Measurements from ENCODE around the gene PCP4L1. TPM values are rescaled to one million over a fixed set of nuclear protein-coding genes. Genes with fewer than 3 reads are reported as not detected.
"Not testable (repeated sequence)": the region's sequence is repeated elsewhere in the genome, so short reads cannot be mapped to it uniquely, and the experiment has no call there.

Gene PCP4L1
- total and polyA plus RNA-seq, 4 donors, result 0.69 to 1.2 TPM; not detected in 2

- H3K4me3 ChIP-seq (ENCODE audit: low read length in 2 of 2); H3K27ac ChIP-seq (ENCODE audit: low read depth in 1 of 2, low read length in 2 of 2); H3K27me3 ChIP-seq (ENCODE audit: control insufficient read depth in 1 of 2, insufficient read depth in 2 of 2, low read length in 1 of 2); H3K36me3 ChIP-seq (ENCODE audit: control insufficient read depth in 1 of 2, insufficient read depth in 2 of 2, low read length in 1 of 2); DNase-seq; H3K9me3 ChIP-seq (ENCODE audit: control insufficient read depth, low read length); H3K4me1 ChIP-seq (ENCODE audit: control insufficient read depth in 1 of 2, insufficient read depth in 2 of 2, low read length in 2 of 2); ATAC-seq (ENCODE audit: low FRiP score); intact Hi-C loops (cut with DNase I): not testable (repeated sequence)
- 94 to 95% methylated on average over 5 of the region's 5 CpGs for WGBS, 2 donors
Observed at GRCh38 chr1:161257109-161257508, 1.4 kb upstream of the PCP4L1 start.

GRCh38 chr1:161259345-161259702 lies 779 bp downstream of the PCP4L1 start:
- peaks cover 0 to 5% of the 10 kb centered on the region in 2 donors for H3K27me3 ChIP-seq (ENCODE audit: control insufficient read depth in 1 of 2, insufficient read depth in 2 of 2, low read length in 1 of 2)
- intact Hi-C loops (cut with DNase I), result no loop called here
- H3K4me1 ChIP-seq (ENCODE audit: control insufficient read depth in 1 of 2, insufficient read depth in 2 of 2, low read length in 2 of 2), result no peaks in the 10 kb centered on the region
- H3K4me3 ChIP-seq (ENCODE audit: low read length in 2 of 2), result no peak overlapping the region
- ATAC-seq (ENCODE audit: low FRiP score) (no peak), DNase-seq (no peak)
- peaks cover 7% of the 10 kb centered on the region for H3K9me3 ChIP-seq (ENCODE audit: control insufficient read depth, low read length)
- no peak overlapping the region for H3K27ac ChIP-seq (ENCODE audit: low read depth in 1 of 2, low read length in 2 of 2)
- WGBS, 2 donors, result 34 to 38% methylated on average over 6 of the region's 6 CpGs
- no peaks in the 10 kb centered on the region for H3K36me3 ChIP-seq (ENCODE audit: control insufficient read depth in 1 of 2, insufficient read depth in 2 of 2, low read length in 1 of 2)

- ATAC-seq (ENCODE audit: low FRiP score) (no peak), DNase-seq (no peak)
- Histone ChIP-seq H3K4me1 (ENCODE audit: control insufficient read depth in 1 of 2, insufficient read depth in 2 of 2, low read length in 2 of 2) (no peaks in the 10 kb centered on the region), H3K9me3 (ENCODE audit: control insufficient read depth, low read length) (peaks cover 7% of the 10 kb centered on the region), H3K27me3 (ENCODE audit: control insufficient read depth in 1 of 2, insufficient read depth in 2 of 2, low read length in 1 of 2) (peaks cover 0 to 5% of the 10 kb centered on the region in 2 donors), H3K4me3 (ENCODE audit: low read length in 2 of 2) (no peak overlapping the region), H3K27ac (ENCODE audit: low read depth in 1 of 2, low read length in 2 of 2) (no peak overlapping the region), H3K36me3 (ENCODE audit: control insufficient read depth in 1 of 2, insufficient read depth in 2 of 2, low read length in 1 of 2) (no peaks in the 10 kb centered on the region)
- WGBS, 2 donors, result 68 to 71% methylated on average over 1 of the region's 1 CpG
- intact Hi-C loops (cut with DNase I), result no loop called here
Observed at GRCh38 chr1:161259765-161260164, 1.2 kb downstream of the PCP4L1 start.

GRCh38 chr1:161260376-161261260 lies 2.1 kb downstream of the PCP4L1 start:
- WGBS, 2 donors, result 30% methylated on average over 9 of the region's 9 CpGs
- H3K27me3 ChIP-seq (ENCODE audit: control insufficient read depth in 1 of 2, insufficient read depth in 2 of 2, low read length in 1 of 2), result peaks cover 0 to 5% of the 10 kb centered on the region in 2 donors
- H3K27ac ChIP-seq (ENCODE audit: low read depth in 1 of 2, low read length in 2 of 2), result no peak overlapping the region
- DNase-seq (no peak), ATAC-seq (ENCODE audit: low FRiP score) (no peak)
- no peaks in the 10 kb centered on the region for H3K36me3 ChIP-seq (ENCODE audit: control insufficient read depth in 1 of 2, insufficient read depth in 2 of 2, low read length in 1 of 2)
- no peak overlapping the region for H3K4me3 ChIP-seq (ENCODE audit: low read length in 2 of 2)
- H3K4me1 ChIP-seq (ENCODE audit: control insufficient read depth in 1 of 2, insufficient read depth in 2 of 2, low read length in 2 of 2), result no peaks in the 10 kb centered on the region
- H3K9me3 ChIP-seq (ENCODE audit: control insufficient read depth, low read length), result peaks cover 7% of the 10 kb centered on the region
- intact Hi-C loops (cut with DNase I), result no loop called here

GRCh38 chr1:161261261-161262235 lies 3.0 kb downstream of the PCP4L1 start:
- WGBS, 2 donors, result 54 to 61% methylated on average over 12 of the region's 12 CpGs
- Histone ChIP-seq H3K4me3 (ENCODE audit: low read length in 2 of 2) (no peak overlapping the region), H3K9me3 (ENCODE audit: control insufficient read depth, low read length) (peaks cover 7% of the 10 kb centered on the region), H3K27me3 (ENCODE audit: control insufficient read depth in 1 of 2, insufficient read depth in 2 of 2, low read length in 1 of 2) (peaks cover 0 to 5% of the 10 kb centered on the region in 2 donors), H3K36me3 (ENCODE audit: control insufficient read depth in 1 of 2, insufficient read depth in 2 of 2, low read length in 1 of 2) (no peaks in the 10 kb centered on the region), H3K4me1 (ENCODE audit: control insufficient read depth in 1 of 2, insufficient read depth in 2 of 2, low read length in 2 of 2) (no peaks in the 10 kb centered on the region), H3K27ac (ENCODE audit: low read depth in 1 of 2, low read length in 2 of 2) (no peak overlapping the region)
- DNase-seq, result no peak
- intact Hi-C loops (cut with DNase I), result no loop called here
- ATAC-seq (ENCODE audit: low FRiP score), result no peak

- DNase-seq (no peak), ATAC-seq (ENCODE audit: low FRiP score) (no peak)
- Histone ChIP-seq H3K9me3 (ENCODE audit: control insufficient read depth, low read length) (no peaks in the 10 kb centered on the region), H3K36me3 (ENCODE audit: control insufficient read depth in 1 of 2, insufficient read depth in 2 of 2, low read length in 1 of 2) (no peaks in the 10 kb centered on the region), H3K4me1 (ENCODE audit: control insufficient read depth in 1 of 2, insufficient read depth in 2 of 2, low read length in 2 of 2) (no peaks in the 10 kb centered on the region), H3K27ac (ENCODE audit: low read depth in 1 of 2, low read length in 2 of 2) (no peak overlapping the region), H3K4me3 (ENCODE audit: low read length in 2 of 2) (no peak overlapping the region), H3K27me3 (ENCODE audit: control insufficient read depth in 1 of 2, insufficient read depth in 2 of 2, low read length in 1 of 2) (peaks cover 0 to 2% of the 10 kb centered on the region in 2 donors)
- intact Hi-C loops (cut with DNase I), result no loop called here
- 61 to 73% methylated on average over 5 of the region's 5 CpGs for WGBS, 2 donors
Observed at GRCh38 chr1:161265305-161265704, 6.8 kb downstream of the PCP4L1 start.

- 17 to 29% methylated on average over 3 of the region's 3 CpGs for WGBS, 2 donors
- Histone ChIP-seq H3K27me3 (ENCODE audit: control insufficient read depth in 1 of 2, insufficient read depth in 2 of 2, low read length in 1 of 2) (peaks cover 0 to 2% of the 10 kb centered on the region in 2 donors), H3K4me1 (ENCODE audit: control insufficient read depth in 1 of 2, insufficient read depth in 2 of 2, low read length in 2 of 2) (no peaks in the 10 kb centered on the region), H3K9me3 (ENCODE audit: control insufficient read depth, low read length) (no peaks in the 10 kb centered on the region), H3K27ac (ENCODE audit: low read depth in 1 of 2, low read length in 2 of 2) (no peak overlapping the region), H3K36me3 (ENCODE audit: control insufficient read depth in 1 of 2, insufficient read depth in 2 of 2, low read length in 1 of 2) (no peaks in the 10 kb centered on the region), H3K4me3 (ENCODE audit: low read length in 2 of 2) (no peak overlapping the region)
- intact Hi-C loops (cut with DNase I), result no loop called here
- ATAC-seq (ENCODE audit: low FRiP score) (no peak), DNase-seq (no peak)
Observed at GRCh38 chr1:161266202-161266601, 7.7 kb downstream of the PCP4L1 start.

- no peaks in the 10 kb centered on the region for H3K4me1 ChIP-seq (ENCODE audit: control insufficient read depth in 1 of 2, insufficient read depth in 2 of 2, low read length in 2 of 2)
- H3K27ac ChIP-seq (ENCODE audit: low read depth in 1 of 2, low read length in 2 of 2), result no peak overlapping the region
- ATAC-seq (ENCODE audit: low FRiP score), result no peak
- H3K9me3 ChIP-seq (ENCODE audit: control insufficient read depth, low read length), result no peaks in the 10 kb centered on the region
- no peak overlapping the region for H3K4me3 ChIP-seq (ENCODE audit: low read length in 2 of 2)
- intact Hi-C loops (cut with DNase I), result no loop called here
- no peaks in the 10 kb centered on the region for H3K27me3 ChIP-seq (ENCODE audit: control insufficient read depth in 1 of 2, insufficient read depth in 2 of 2, low read length in 1 of 2)
- WGBS, 2 donors, result 63 to 65% methylated on average over 2 of the region's 2 CpGs
- DNase-seq, result no peak
- no peaks in the 10 kb centered on the region for H3K36me3 ChIP-seq (ENCODE audit: control insufficient read depth in 1 of 2, insufficient read depth in 2 of 2, low read length in 1 of 2)
Observed at GRCh38 chr1:161266836-161267235, 8.3 kb downstream of the PCP4L1 start.

Data from aorta (tissue), 5 donors.